ENCODE results near the gene SELP.

DNA sequence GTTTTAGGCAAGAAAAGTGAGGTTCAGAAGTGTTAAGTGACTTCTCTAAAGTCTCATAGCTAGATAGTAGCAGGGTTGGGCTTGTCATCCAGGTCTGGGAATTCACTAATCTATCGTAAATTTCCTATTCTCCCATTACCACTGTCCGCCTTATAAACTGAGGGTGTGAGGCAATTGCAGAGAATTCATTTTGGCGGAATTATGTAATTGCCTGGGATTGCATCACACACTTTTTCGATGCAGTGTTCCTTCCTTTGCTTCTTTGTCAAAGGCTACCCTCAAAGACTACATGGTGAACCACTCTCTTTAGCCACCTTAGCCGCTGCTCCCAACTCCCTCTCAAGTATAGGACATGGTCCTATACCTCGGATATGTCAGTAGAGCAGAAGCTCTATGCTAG, 19.1 kb downstream of the SELP start:
- TF ChIP-seq, protein P1, sequence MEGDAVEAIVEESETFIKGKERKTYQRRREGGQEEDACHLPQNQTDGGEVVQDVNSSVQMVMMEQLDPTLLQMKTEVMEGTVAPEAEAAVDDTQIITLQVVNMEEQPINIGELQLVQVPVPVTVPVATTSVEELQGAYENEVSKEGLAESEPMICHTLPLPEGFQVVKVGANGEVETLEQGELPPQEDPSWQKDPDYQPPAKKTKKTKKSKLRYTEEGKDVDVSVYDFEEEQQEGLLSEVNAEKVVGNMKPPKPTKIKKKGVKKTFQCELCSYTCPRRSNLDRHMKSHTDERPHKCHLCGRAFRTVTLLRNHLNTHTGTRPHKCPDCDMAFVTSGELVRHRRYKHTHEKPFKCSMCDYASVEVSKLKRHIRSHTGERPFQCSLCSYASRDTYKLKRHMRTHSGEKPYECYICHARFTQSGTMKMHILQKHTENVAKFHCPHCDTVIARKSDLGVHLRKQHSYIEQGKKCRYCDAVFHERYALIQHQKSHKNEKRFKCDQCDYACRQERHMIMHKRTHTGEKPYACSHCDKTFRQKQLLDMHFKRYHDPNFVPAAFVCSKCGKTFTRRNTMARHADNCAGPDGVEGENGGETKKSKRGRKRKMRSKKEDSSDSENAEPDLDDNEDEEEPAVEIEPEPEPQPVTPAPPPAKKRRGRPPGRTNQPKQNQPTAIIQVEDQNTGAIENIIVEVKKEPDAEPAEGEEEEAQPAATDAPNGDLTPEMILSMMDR (IDR thresholded peaks at IDR 0.05; ENCODE audit: low read length) = no peak
- TF ChIP-seq EZH2 (optimal IDR thresholded peaks at IDR 0.05; ENCODE audit: low read depth, low read length) (no peak), EZH2phosphoT487 (IDR thresholded peaks at IDR 0.05; ENCODE audit: low read length) (no peak)
